Dermis blood vessel endothelial cell (primary cell): Measurements from ENCODE around the gene FOXN3. TPM values are rescaled to one million over a fixed set of nuclear protein-coding genes. Genes with fewer than 3 reads are reported as not detected.

ENCODE experiments used
- DNase-seq: peaks from one replicate; pipeline ENCODE4 v3.0.0; 2010
- total RNA-seq: library from RNA; depleted of rRNA; stranded (reverse); fragments of >200 nt; gene quantifications from 2 replicates; pipeline ENCODE4 v1.2.3, GENCODE V29; 2014

FOXN3 gene
- total RNA-seq, 1 donor from 2014 or later = 25.9 TPM

GRCh38 chr14:89359477-89360222 lies 57.4 kb downstream of the FOXN3 start:
- no peak for DNase-seq

GRCh38 chr14:89357655-89358297 lies 59.3 kb downstream of the FOXN3 start:
- no peak for DNase-seq

- DNase-seq = no peak
These were observed 60.1 kb downstream of the FOXN3 start for GRCh38 chr14:89356927-89357326.

- no peak for DNase-seq
These were observed 60.5 kb downstream of the FOXN3 start for GRCh38 chr14:89356496-89356895.

GRCh38 chr14:89353766-89354113 lies 63.3 kb downstream of the FOXN3 start:
- DNase-seq = no peak

- no peak for DNase-seq
These were observed 63.9 kb downstream of the FOXN3 start for GRCh38 chr14:89352976-89353765.

- DNase-seq = peak; percentile 32
These were observed 65.3 kb downstream of the FOXN3 start for GRCh38 chr14:89351516-89352404.

GRCh38 chr14:89351221-89351515 lies 65.9 kb downstream of the FOXN3 start:
- DNase-seq = no peak

- DNase-seq = no peak
These were observed 66.9 kb downstream of the FOXN3 start for GRCh38 chr14:89350152-89350551.

- DNase-seq = peak; percentile 16
These were observed 67.6 kb downstream of the FOXN3 start for GRCh38 chr14:89349171-89350008.

GRCh38 chr14:89348722-89349121 lies 68.3 kb downstream of the FOXN3 start:
- no peak for DNase-seq

- no peak for DNase-seq
These were observed 69.1 kb downstream of the FOXN3 start for GRCh38 chr14:89347885-89348284.

- no peak for DNase-seq
These were observed 72.1 kb downstream of the FOXN3 start for GRCh38 chr14:89344920-89345254.

- DNase-seq = no peak
These were observed 73.7 kb downstream of the FOXN3 start for GRCh38 chr14:89343356-89343755.

- DNase-seq = no peak
These were observed 75.0 kb downstream of the FOXN3 start for GRCh38 chr14:89342049-89342448.

GRCh38 chr14:89340200-89341181 lies 76.5 kb downstream of the FOXN3 start:
- DNase-seq = peak; percentile 15

GRCh38 chr14:89339579-89339978 lies 77.5 kb downstream of the FOXN3 start:
- no peak for DNase-seq

- DNase-seq = no peak
These were observed 77.9 kb downstream of the FOXN3 start for GRCh38 chr14:89339158-89339557.

- DNase-seq = no peak
These were observed 80.7 kb downstream of the FOXN3 start for GRCh38 chr14:89336338-89336737.

- no peak for DNase-seq
These were observed 85.0 kb downstream of the FOXN3 start for GRCh38 chr14:89332031-89332430.

- DNase-seq = no peak
These were observed 85.6 kb downstream of the FOXN3 start for GRCh38 chr14:89331398-89331797.
